Activated CD8-positive, alpha-beta T cell treated with anti-CD3 and anti-CD28 coated beads, Interleukin-2, amount 10 ng/mL, durations not matched to agents 7 days and 5 days (primary cell): ENCODE results near the gene DISP1. TPM values are rescaled to one million over a fixed set of nuclear protein-coding genes. Genes with fewer than 3 reads are reported as not detected.
"Not testable (repeated sequence)": the region's sequence is repeated elsewhere in the genome, so short reads cannot be mapped to it uniquely, and the experiment has no call there.

ENCODE experiments used
- ATAC-seq: fragments of 150-1000 bp; cut with Tn5 transposase; one replicate; pipeline ENCODE4 v1.10.0; 2021; ENCODE audit warnings: moderate library complexity
- CTCF ChIA-PET: fragments of 350-600 bp; sonication (Branson Sonifier 250); formaldehyde crosslinking; loops from one replicate; lab custom pipeline; 2021; ENCODE audit warnings: antibody characterized with exemption; lab: Charles Lee
- POLR2A ChIA-PET: fragments of 350-600 bp; sonication (Branson Sonifier 250); formaldehyde crosslinking; loops from one replicate; lab custom pipeline; 2021; ENCODE audit warnings: antibody characterized with exemption; lab: Charles Lee
- DNase-seq: peaks from one replicate; pipeline ENCODE4 v3.0.0-alpha.2; 2020
- H3K27ac Mint-ChIP-seq: one replicate; pipeline ENCODE4 v1.8.0; 2021; ENCODE audit warnings: mild to moderate bottlenecking, mixed read lengths
- H3K27me3 Mint-ChIP-seq: one replicate; pipeline ENCODE4 v1.8.0; 2021; ENCODE audit warnings: low read depth, mixed read lengths
- H3K36me3 Mint-ChIP-seq: one replicate; pipeline ENCODE4 v1.8.0; 2021; ENCODE audit warnings: low read depth, mixed read lengths
- H3K4me1 Mint-ChIP-seq: one replicate; pipeline ENCODE4 v1.8.0; 2021; ENCODE audit warnings: low read depth, mixed read lengths
- H3K4me3 Mint-ChIP-seq: one replicate; pipeline ENCODE4 v1.8.0; 2021; ENCODE audit warnings: mild to moderate bottlenecking, mixed read lengths
- H3K9me3 Mint-ChIP-seq: one replicate; pipeline ENCODE4 v1.8.0; 2022; ENCODE audit warnings: mixed read lengths; ENCODE audit not compliant: insufficient read depth
- total RNA-seq, 2 experiments: library from RNA; stranded (reverse); gene quantifications; one replicate each; pipeline ENCODE4 v1.2.3, GENCODE V29; 2021

DISP1 gene
- total RNA-seq, 2 experiments from 2014 or later = 1.5 to 2.0 TPM

GRCh38 chr1:222828939-222829338, 14.1 kb downstream of the DISP1 start:
- Mint-ChIP-seq H3K4me3 (no peak overlapping the region), H3K36me3 (no peaks in the 10 kb centered on the region), H3K9me3 (no peaks in the 10 kb centered on the region), H3K27ac (no peak overlapping the region), H3K27me3 (no peaks in the 10 kb centered on the region), H3K4me1 (no peaks in the 10 kb centered on the region)
- DNase-seq (no peak), ATAC-seq (no peak)
- ChIA-PET CTCF (no interaction called here), POLR2A (no interaction called here)

GRCh38 chr1:222829868-222830267, 15.0 kb downstream of the DISP1 start:
- H3K4me3 Mint-ChIP-seq = no peak overlapping the region
- ChIA-PET CTCF (no interaction called here), POLR2A (no interaction called here)
- H3K27ac Mint-ChIP-seq = no peak overlapping the region
- no peaks in the 10 kb centered on the region for H3K27me3 Mint-ChIP-seq
- no peak for ATAC-seq
- H3K36me3 Mint-ChIP-seq = no peaks in the 10 kb centered on the region
- H3K9me3 Mint-ChIP-seq = no peaks in the 10 kb centered on the region
- H3K4me1 Mint-ChIP-seq = no peaks in the 10 kb centered on the region
- no peak for DNase-seq

DNA sequence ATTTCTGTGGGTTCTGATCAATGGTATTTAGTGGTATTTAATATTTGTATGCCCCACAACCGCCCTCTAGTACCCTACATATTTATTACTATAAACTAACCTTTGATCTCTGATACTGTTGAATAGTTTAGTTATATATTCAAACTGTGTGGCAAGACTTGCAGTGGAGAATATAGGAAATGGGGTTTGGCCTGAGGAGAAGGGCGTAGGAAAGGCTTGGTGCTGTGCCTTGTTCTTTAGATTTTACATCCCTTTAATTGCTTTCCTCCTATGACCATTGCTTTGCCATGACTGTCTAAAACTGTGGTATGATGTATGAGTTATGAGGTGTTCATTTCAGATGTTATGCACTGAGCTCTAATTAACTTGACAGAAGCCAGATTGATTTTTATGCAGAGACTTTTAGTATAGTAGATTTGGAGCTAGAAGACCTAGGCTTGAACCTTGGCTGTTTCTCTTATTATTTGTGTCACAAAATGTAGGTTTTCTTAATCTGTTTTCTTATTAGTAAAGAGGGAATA, 18.6 kb downstream of the DISP1 start:
- DNase-seq (no peak), ATAC-seq (no peak)
- no peak overlapping the region for H3K4me3 Mint-ChIP-seq
- CTCF ChIA-PET = interaction anchor here (0.6 kb wide), 1 partner anchor 57 kb away, joined by 3 read pairs; no protein-coding TSS in a partner anchor
- H3K4me1 Mint-ChIP-seq = no peaks in the 10 kb centered on the region
- H3K9me3 Mint-ChIP-seq = no peaks in the 10 kb centered on the region
- no peaks in the 10 kb centered on the region for H3K36me3 Mint-ChIP-seq
- POLR2A ChIA-PET = no interaction called here
- H3K27ac Mint-ChIP-seq = no peak overlapping the region
- H3K27me3 Mint-ChIP-seq = no peaks in the 10 kb centered on the region

GRCh38 chr1:222843469-222844410, 28.9 kb downstream of the DISP1 start:
- Mint-ChIP-seq H3K36me3 (no peaks in the 10 kb centered on the region), H3K4me3 (no peak overlapping the region), H3K27me3 (no peaks in the 10 kb centered on the region), H3K4me1 (no peaks in the 10 kb centered on the region), H3K27ac (no peak overlapping the region), H3K9me3 (no peaks in the 10 kb centered on the region)
- POLR2A ChIA-PET = no interaction called here
- CTCF ChIA-PET = interaction anchor here (0.7 kb wide), 1 partner anchor 107 kb away, joined by 3 read pairs; the partner anchor contains the start of gene FAM177B
- no peak for DNase-seq
- ATAC-seq = no peak

GRCh38 chr1:222844411-222844779, 29.6 kb downstream of the DISP1 start:
- no peaks in the 10 kb centered on the region for H3K9me3 Mint-ChIP-seq
- CTCF ChIA-PET = interaction anchor here (0.7 kb wide), 1 partner anchor 108 kb away, joined by 3 read pairs; the partner anchor contains the start of gene FAM177B

DNA sequence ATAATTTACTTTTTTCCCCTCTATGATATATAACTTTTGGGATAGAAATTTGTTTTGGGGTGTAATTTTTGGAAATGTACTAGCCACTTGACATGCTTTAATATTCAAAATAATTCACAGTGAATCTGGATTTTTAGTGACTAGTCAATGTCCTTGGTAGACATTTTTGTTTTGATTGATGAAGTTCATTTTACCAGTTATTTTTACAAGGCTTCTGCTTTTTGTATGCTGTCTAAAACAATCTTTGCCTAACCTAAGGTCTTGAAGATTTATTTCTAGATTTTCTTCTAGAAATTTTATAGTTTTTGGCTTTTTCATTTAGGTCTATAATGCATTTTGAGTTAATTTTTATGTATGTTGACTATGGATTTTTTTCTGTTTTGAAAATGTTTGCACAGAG, 30.9 kb downstream of the DISP1 start:
- ChIA-PET POLR2A (no interaction called here), CTCF (no interaction called here)
- Mint-ChIP-seq H3K4me3 (no peak overlapping the region), H3K36me3 (no peaks in the 10 kb centered on the region), H3K4me1 (no peaks in the 10 kb centered on the region), H3K9me3 (no peaks in the 10 kb centered on the region), H3K27me3 (no peaks in the 10 kb centered on the region), H3K27ac (no peak overlapping the region)
- ATAC-seq (no peak), DNase-seq (no peak)

More at GRCh38 chr1:222844411-222844779, 29.6 kb downstream of the DISP1 start:
- Mint-ChIP-seq H3K4me1 (no peaks in the 10 kb centered on the region), H3K4me3 (no peak overlapping the region), H3K36me3 (no peaks in the 10 kb centered on the region), H3K27me3 (no peaks in the 10 kb centered on the region), H3K27ac (no peak overlapping the region)
- POLR2A ChIA-PET = no interaction called here
- DNase-seq (no peak), ATAC-seq (no peak)

DNA sequence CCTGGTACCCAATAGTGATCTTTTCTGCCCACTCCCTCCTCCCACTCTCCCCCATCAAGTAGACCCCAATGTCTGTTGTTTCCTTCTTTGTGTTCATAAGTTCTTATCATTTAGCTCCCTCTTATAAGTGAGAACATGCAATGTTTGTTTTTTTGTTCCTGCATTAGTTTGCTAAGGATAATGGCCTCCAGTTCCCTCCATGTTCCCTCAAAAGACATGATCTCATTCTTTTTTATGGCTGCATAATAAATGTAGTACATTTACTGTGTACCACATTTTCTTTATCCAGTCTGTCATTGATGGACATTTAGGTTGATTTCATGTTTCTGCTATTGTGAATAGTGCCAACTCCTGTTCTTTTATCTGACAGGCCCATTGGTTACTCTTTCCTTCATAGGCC, 35.7 kb downstream of the DISP1 start:
- H3K4me3 Mint-ChIP-seq, ATAC-seq, H3K4me1 Mint-ChIP-seq, DNase-seq, H3K36me3 Mint-ChIP-seq, H3K27me3 Mint-ChIP-seq, H3K27ac Mint-ChIP-seq, POLR2A ChIA-PET, H3K9me3 Mint-ChIP-seq, CTCF ChIA-PET: not testable (repeated sequence)

DNA sequence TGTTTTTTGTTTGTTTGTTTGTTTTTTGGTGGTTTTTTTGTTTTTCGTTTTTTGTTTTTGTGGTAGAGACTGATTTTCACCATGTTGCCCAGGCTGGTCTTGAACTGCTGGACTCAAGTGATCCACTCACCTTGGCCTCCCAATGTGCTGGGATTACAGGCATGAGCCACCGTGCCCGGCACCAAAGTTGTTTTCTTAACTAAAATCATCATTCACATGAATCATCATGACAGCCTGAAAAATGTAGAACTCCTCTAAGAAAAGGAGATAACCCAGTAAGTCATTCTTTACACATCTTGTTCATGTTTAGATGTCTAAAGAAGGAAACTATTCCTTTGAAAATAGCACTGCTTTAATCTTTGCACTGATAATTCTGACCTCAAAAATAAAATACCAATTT, 37.5 kb downstream of the DISP1 start:
- Mint-ChIP-seq H3K36me3 (peaks cover 3% of the 10 kb centered on the region), H3K4me3 (no peak overlapping the region), H3K4me1 (no peaks in the 10 kb centered on the region), H3K27ac (no peak overlapping the region), H3K27me3 (no peaks in the 10 kb centered on the region), H3K9me3 (no peaks in the 10 kb centered on the region)
- no peak for ATAC-seq
- CTCF ChIA-PET = no interaction called here
- POLR2A ChIA-PET = no interaction called here
- no peak for DNase-seq

DNA sequence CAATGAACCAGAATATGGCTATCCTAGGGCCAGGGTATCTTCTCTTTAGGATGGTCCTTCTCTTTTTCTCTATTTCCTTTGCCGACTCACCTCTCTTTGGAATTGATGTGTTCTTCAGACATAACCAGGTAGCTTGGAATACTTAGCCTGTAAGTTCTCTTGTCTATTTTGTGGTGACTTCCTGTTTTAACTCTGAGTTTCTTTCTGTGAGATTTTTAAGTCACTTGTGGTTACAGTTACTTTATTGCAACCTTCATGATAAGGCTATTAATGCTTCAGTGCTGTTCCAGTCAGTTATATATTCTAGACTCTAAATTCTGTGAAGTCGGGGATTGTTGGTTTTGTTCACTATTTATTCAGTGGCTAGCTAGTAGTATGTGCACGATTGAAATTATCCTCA, 46.2 kb downstream of the DISP1 start:
- ChIA-PET CTCF (no interaction called here), POLR2A (no interaction called here)
- H3K27me3 Mint-ChIP-seq = no peaks in the 10 kb centered on the region
- ATAC-seq (no peak), DNase-seq (no peak)
- H3K4me3 Mint-ChIP-seq = no peak overlapping the region
- H3K36me3 Mint-ChIP-seq = peaks cover 5% of the 10 kb centered on the region
- H3K9me3 Mint-ChIP-seq = peaks cover 11% of the 10 kb centered on the region
- peaks cover 9% of the 10 kb centered on the region for H3K4me1 Mint-ChIP-seq
- H3K27ac Mint-ChIP-seq = no peak overlapping the region

Other genes starting within 250 kb of the DISP1 start
- gene TAF1A, start 225.1 kb upstream of the DISP1 start, total RNA-seq = 10 to 100 TPM in 1 of 2 experiments, 1 to 10 TPM in 1; 10.0 to 12.8 TPM
- gene MIA3, start 196.9 kb upstream of the DISP1 start, total RNA-seq = 10 to 100 TPM; 47.4 to 56.2 TPM
- 10 to 100 TPM; 67.1 to 71.5 TPM for gene AIDA, start 102.5 kb upstream of the DISP1 start, total RNA-seq
- 10 to 100 TPM; 38.1 to 41.6 TPM for gene BROX, start 102.5 kb upstream of the DISP1 start, total RNA-seq
- gene FAM177B, start 77.8 kb upstream of the DISP1 start, total RNA-seq = not detected